HEK293 (cell line): Measurements from ENCODE around the gene DIP2A.

Experiments
- CTCF ChIA-PET: fragments of 350-600 bp; formaldehyde crosslinking; extraction: SDS; loops from one replicate; lab custom pipeline; 2021; ENCODE audit warnings: antibody characterized with exemption; lab: Yijun Ruan, JAX
- POLR2A ChIA-PET: fragments of 300-600 bp; formaldehyde crosslinking; extraction: SDS; loops from one replicate; lab custom pipeline; 2020; ENCODE audit warnings: antibody characterized with exemption, inconsistent platforms; lab: Yijun Ruan, JAX
- H3K27ac ChIP-seq: fragments of 200-500 bp; sonication (Bioruptor generic); 2 replicates; pipeline ENCODE4 v1.5.1; 2014; ENCODE audit warnings: low read depth, low read length, control low read depth, inconsistent platforms; ENCODE audit errors: extremely low read depth
- H3K36me3 ChIP-seq, 2 experiments: fragments of 200-500 bp in 1 of 2; sonication (Bioruptor generic) in 1 of 2; 1 replicate in 1 of 2; 2 replicates in 1 of 2; pipeline ENCODE4 v1.5.1; 2014 to 2017; ENCODE audit warnings: inconsistent platforms in 2 of 2, low read length in 2 of 2; ENCODE audit not compliant: control insufficient read depth in 2 of 2, insufficient read depth in 1 of 2
- H3K4me1 ChIP-seq: fragments of 200-500 bp; sonication (Bioruptor generic); 2 replicates; pipeline ENCODE4 v1.5.1; 2014; ENCODE audit warnings: mild to moderate bottlenecking, low read length, inconsistent platforms; ENCODE audit not compliant: control insufficient read depth, insufficient read depth
- H3K4me3 ChIP-seq: 2 replicates; pipeline ENCODE4 v1.5.1; 2011; ENCODE audit warnings: low read depth, mild to moderate bottlenecking, control low read depth, low read length, moderate library complexity
- H3K9me3 ChIP-seq: fragments of 200-500 bp; sonication (Bioruptor generic); 2 replicates; pipeline ENCODE4 v1.5.1; 2014; ENCODE audit warnings: low read depth, low read length, inconsistent platforms; ENCODE audit not compliant: control insufficient read depth, insufficient read depth
- CTCF ChIP-seq: fragments of 450-650 bp; formaldehyde crosslinking; IDR thresholded peaks from 2 replicates; pipeline ENCODE4 v1.5.1; 2016; ENCODE audit warnings: missing biosample characterization, missing genetic modification characterization
- FEZF1 ChIP-seq: fragments of 450-650 bp; formaldehyde crosslinking; IDR thresholded peaks from 2 replicates; pipeline ENCODE4 v1.5.1; 2016; ENCODE audit warnings: missing biosample characterization, missing genetic modification characterization
- GLI2 ChIP-seq: fragments of 450-650 bp; formaldehyde crosslinking; IDR thresholded peaks from 2 replicates; pipeline ENCODE4; 2017; ENCODE audit warnings: missing biosample characterization, missing genetic modification characterization, low read depth, borderline replicate concordance
- MYNN ChIP-seq: fragments of 450-650 bp; formaldehyde crosslinking; IDR thresholded peaks from 2 replicates; pipeline ENCODE4 v1.5.1; 2016; ENCODE audit warnings: missing biosample characterization, missing genetic modification characterization, borderline replicate concordance
- OVOL3 ChIP-seq: fragments of 450-650 bp; formaldehyde crosslinking; IDR thresholded peaks from 2 replicates; pipeline ENCODE4 v1.5.1; 2016; ENCODE audit warnings: missing biosample characterization, missing genetic modification characterization
- ZBTB49 ChIP-seq: fragments of 450-650 bp; formaldehyde crosslinking; IDR thresholded peaks from 2 replicates; pipeline ENCODE4 v1.5.1; 2016; ENCODE audit warnings: missing biosample characterization, missing genetic modification characterization, low read depth
- ZBTB6 ChIP-seq: fragments of 450-650 bp; formaldehyde crosslinking; IDR thresholded peaks from 2 replicates; pipeline ENCODE4 v1.5.1; 2017; ENCODE audit warnings: missing biosample characterization, missing genetic modification characterization
- ZNF112 ChIP-seq: fragments of 450-650 bp; formaldehyde crosslinking; IDR thresholded peaks from 2 replicates; pipeline ENCODE4 v1.5.0; 2017; ENCODE audit warnings: missing biosample characterization, missing genetic modification characterization
- ZNF211 ChIP-seq: fragments of 450-650 bp; formaldehyde crosslinking; IDR thresholded peaks from 2 replicates; pipeline ENCODE4 v1.5.1; 2016; ENCODE audit warnings: low read depth, missing biosample characterization, missing genetic modification characterization
- ZNF514 ChIP-seq: fragments of 450-650 bp; formaldehyde crosslinking; IDR thresholded peaks from 2 replicates; pipeline ENCODE4 v1.5.1; 2016; ENCODE audit warnings: missing biosample characterization, missing genetic modification characterization
- ZNF600 ChIP-seq: fragments of 450-650 bp; formaldehyde crosslinking; IDR thresholded peaks from 2 replicates; pipeline ENCODE4 v1.5.1; 2016; ENCODE audit warnings: missing biosample characterization, missing genetic modification characterization
- ZNF658 ChIP-seq: fragments of 450-650 bp; formaldehyde crosslinking; IDR thresholded peaks from 2 replicates; pipeline ENCODE4; 2016; ENCODE audit warnings: missing biosample characterization, missing genetic modification characterization
- ZNF777 ChIP-seq: fragments of 450-650 bp; formaldehyde crosslinking; IDR thresholded peaks from 2 replicates; pipeline ENCODE4 v1.5.1; 2017; ENCODE audit warnings: missing biosample characterization, missing genetic modification characterization, borderline replicate concordance
- TF ChIP-seq, protein P1 (sequence below): fragments of 450-650 bp; formaldehyde crosslinking; IDR thresholded peaks from 2 replicates; pipeline ENCODE4 v1.5.1; 2016; ENCODE audit warnings: missing biosample characterization, missing genetic modification characterization
- TF ChIP-seq, protein P2 (sequence below): fragments of 450-650 bp; formaldehyde crosslinking; IDR thresholded peaks from 2 replicates; pipeline ENCODE4 v1.5.1; 2016; ENCODE audit warnings: missing biosample characterization, missing genetic modification characterization
- TF ChIP-seq, protein P3 (sequence below): IDR thresholded peaks from 2 replicates; pipeline ENCODE4 v1.6.1; 2011; ENCODE audit warnings: mild to moderate bottlenecking, low read depth, low read length, borderline replicate concordance
- TF ChIP-seq, protein P4 (sequence below): fragments of 450-650 bp; formaldehyde crosslinking; IDR thresholded peaks from 2 replicates; pipeline ENCODE4 v1.5.1; 2016; ENCODE audit warnings: missing biosample characterization, missing genetic modification characterization

DIP2A gene

DNA sequence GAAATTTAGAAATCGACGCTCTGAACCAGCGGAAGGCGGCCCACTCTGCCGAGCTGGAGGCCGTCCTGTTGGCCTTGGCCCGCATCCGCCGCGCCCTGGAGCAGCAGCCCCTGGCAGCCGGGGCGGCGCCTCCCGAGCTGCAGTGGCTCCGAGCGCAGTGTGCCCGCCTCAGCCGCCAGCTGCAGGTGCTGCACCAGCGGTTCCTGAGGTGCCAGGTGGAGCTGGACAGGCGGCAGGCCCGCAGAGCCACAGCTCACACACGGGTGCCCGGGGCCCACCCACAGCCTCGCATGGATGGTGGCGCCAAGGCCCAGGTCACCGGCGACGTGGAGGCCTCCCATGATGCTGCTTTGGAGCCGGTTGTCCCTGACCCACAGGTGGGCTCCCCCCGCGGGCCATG lies 47.0 kb upstream of the DIP2A start:
- peaks cover 32 to 62% of the 10 kb centered on the region in 2 experiments for H3K36me3 ChIP-seq
- TF ChIP-seq ZNF211, result no peak
- TF ChIP-seq, protein P1, sequence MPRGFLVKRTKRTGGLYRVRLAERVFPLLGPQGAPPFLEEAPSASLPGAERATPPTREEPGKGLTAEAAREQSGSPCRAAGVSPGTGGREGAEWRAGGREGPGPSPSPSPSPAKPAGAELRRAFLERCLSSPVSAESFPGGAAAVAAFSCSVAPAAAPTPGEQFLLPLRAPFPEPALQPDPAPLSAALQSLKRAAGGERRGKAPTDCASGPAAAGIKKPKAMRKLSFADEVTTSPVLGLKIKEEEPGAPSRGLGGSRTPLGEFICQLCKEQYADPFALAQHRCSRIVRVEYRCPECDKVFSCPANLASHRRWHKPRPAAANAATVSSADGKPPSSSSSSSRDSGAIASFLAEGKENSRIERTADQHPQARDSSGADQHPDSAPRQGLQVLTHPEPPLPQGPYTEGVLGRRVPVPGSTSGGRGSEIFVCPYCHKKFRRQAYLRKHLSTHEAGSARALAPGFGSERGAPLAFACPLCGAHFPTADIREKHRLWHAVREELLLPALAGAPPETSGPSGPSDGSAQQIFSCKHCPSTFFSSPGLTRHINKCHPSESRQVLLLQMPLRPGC (tag by site-specific recombination), result no peak
- TF ChIP-seq ZNF514 (tag by site-specific recombination), result no peak
- TF ChIP-seq, protein P2, sequence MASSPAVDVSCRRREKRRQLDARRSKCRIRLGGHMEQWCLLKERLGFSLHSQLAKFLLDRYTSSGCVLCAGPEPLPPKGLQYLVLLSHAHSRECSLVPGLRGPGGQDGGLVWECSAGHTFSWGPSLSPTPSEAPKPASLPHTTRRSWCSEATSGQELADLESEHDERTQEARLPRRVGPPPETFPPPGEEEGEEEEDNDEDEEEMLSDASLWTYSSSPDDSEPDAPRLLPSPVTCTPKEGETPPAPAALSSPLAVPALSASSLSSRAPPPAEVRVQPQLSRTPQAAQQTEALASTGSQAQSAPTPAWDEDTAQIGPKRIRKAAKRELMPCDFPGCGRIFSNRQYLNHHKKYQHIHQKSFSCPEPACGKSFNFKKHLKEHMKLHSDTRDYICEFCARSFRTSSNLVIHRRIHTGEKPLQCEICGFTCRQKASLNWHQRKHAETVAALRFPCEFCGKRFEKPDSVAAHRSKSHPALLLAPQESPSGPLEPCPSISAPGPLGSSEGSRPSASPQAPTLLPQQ (tag by site-specific recombination), result no peak
- no peak for TF ChIP-seq ZNF600 (tag by site-specific recombination)
- no peak for TF ChIP-seq CTCF (tag by site-specific recombination)
- no peak for TF ChIP-seq FEZF1 (tag by site-specific recombination)
- no peak for TF ChIP-seq OVOL3 (tag by site-specific recombination)
- TF ChIP-seq GLI2 (tag by site-specific recombination), result no peak
- TF ChIP-seq ZBTB49 (tag by site-specific recombination), result no peak
- TF ChIP-seq, protein P3, sequence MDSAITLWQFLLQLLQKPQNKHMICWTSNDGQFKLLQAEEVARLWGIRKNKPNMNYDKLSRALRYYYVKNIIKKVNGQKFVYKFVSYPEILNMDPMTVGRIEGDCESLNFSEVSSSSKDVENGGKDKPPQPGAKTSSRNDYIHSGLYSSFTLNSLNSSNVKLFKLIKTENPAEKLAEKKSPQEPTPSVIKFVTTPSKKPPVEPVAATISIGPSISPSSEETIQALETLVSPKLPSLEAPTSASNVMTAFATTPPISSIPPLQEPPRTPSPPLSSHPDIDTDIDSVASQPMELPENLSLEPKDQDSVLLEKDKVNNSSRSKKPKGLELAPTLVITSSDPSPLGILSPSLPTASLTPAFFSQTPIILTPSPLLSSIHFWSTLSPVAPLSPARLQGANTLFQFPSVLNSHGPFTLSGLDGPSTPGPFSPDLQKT, result no peak
- TF ChIP-seq ZNF777 (tag by site-specific recombination), result no peak
- TF ChIP-seq, protein P4, sequence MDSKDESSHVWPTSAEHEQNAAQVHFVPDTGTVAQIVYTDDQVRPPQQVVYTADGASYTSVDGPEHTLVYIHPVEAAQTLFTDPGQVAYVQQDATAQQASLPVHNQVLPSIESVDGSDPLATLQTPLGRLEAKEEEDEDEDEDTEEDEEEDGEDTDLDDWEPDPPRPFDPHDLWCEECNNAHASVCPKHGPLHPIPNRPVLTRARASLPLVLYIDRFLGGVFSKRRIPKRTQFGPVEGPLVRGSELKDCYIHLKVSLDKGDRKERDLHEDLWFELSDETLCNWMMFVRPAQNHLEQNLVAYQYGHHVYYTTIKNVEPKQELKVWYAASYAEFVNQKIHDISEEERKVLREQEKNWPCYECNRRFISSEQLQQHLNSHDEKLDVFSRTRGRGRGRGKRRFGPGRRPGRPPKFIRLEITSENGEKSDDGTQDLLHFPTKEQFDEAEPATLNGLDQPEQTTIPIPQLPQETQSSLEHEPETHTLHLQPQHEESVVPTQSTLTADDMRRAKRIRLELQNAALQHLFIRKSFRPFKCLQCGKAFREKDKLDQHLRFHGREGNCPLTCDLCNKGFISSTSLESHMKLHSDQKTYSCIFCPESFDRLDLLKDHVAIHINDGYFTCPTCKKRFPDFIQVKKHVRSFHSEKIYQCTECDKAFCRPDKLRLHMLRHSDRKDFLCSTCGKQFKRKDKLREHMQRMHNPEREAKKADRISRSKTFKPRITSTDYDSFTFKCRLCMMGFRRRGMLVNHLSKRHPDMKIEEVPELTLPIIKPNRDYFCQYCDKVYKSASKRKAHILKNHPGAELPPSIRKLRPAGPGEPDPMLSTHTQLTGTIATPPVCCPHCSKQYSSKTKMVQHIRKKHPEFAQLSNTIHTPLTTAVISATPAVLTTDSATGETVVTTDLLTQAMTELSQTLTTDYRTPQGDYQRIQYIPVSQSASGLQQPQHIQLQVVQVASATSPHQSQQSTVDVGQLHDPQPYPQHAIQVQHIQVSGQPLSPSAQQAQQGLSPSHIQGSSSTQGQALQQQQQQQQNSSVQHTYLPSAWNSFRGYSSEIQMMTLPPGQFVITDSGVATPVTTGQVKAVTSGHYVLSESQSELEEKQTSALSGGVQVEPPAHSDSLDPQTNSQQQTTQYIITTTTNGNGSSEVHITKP (tag by site-specific recombination), result no peak
- no peak for TF ChIP-seq ZNF112 (tag by site-specific recombination)
- TF ChIP-seq ZBTB6 (tag by site-specific recombination), result no peak
- no peak for TF ChIP-seq MYNN (tag by site-specific recombination)
- TF ChIP-seq ZNF658 (tag by site-specific recombination), result no peak
- TF ChIP-seq, all 188 proteins: peak for 0
- CTCF ChIA-PET, result no interaction called here
- H3K9me3 ChIP-seq, result no peaks in the 10 kb centered on the region
- no peaks in the 10 kb centered on the region for H3K4me1 ChIP-seq
- POLR2A ChIA-PET, result no interaction called here
- no peak overlapping the region for H3K4me3 ChIP-seq
- no peak overlapping the region for H3K27ac ChIP-seq
